ENCODE measurements around the gene JPH4.

- no peak for TF ChIP-seq EZH2 (IDR thresholded peaks at IDR 0.05; ENCODE audit: low read length)
- TF ChIP-seq, protein P1, sequence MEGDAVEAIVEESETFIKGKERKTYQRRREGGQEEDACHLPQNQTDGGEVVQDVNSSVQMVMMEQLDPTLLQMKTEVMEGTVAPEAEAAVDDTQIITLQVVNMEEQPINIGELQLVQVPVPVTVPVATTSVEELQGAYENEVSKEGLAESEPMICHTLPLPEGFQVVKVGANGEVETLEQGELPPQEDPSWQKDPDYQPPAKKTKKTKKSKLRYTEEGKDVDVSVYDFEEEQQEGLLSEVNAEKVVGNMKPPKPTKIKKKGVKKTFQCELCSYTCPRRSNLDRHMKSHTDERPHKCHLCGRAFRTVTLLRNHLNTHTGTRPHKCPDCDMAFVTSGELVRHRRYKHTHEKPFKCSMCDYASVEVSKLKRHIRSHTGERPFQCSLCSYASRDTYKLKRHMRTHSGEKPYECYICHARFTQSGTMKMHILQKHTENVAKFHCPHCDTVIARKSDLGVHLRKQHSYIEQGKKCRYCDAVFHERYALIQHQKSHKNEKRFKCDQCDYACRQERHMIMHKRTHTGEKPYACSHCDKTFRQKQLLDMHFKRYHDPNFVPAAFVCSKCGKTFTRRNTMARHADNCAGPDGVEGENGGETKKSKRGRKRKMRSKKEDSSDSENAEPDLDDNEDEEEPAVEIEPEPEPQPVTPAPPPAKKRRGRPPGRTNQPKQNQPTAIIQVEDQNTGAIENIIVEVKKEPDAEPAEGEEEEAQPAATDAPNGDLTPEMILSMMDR (optimal IDR thresholded peaks at IDR 0.05 in 1 of 3, IDR thresholded peaks at IDR 0.05 in 1 of 3, conservative IDR thresholded peaks at IDR 0.05 in 1 of 3; ENCODE audit: extremely low read depth in 1 of 3, insufficient read depth in 2 of 3, low read length in 3 of 3), result peak; percentile 82 to 86 (median 84)
Measured at GRCh38 chr14:23588884-23589598, 10.5 kb upstream of the JPH4 start.

Data from keratinocyte (primary cell).